IgD-negative memory B cell (primary cell): ENCODE results near the gene HTR7. TPM values are rescaled to one million over a fixed set of nuclear protein-coding genes. Genes with fewer than 3 reads are reported as not detected.

Experiments used
- H3K27ac Mint-ChIP-seq, 3 donors: one replicate each; pipeline ENCODE4 v1.8.0; 2020 to 2022; ENCODE audit warnings: mild to moderate bottlenecking in 3 of 3, mixed read lengths in 3 of 3, moderate library complexity in 1 of 3
- H3K27me3 Mint-ChIP-seq: one replicate; pipeline ENCODE4 v1.8.0; 2021; ENCODE audit warnings: mixed read lengths
- H3K36me3 Mint-ChIP-seq: one replicate; pipeline ENCODE4 v1.8.0; 2020; ENCODE audit warnings: mild to moderate bottlenecking, mixed read lengths
- H3K4me1 Mint-ChIP-seq, 3 donors: one replicate each; pipeline ENCODE4 v1.8.0; 2020 to 2022; ENCODE audit warnings: mixed read lengths in 3 of 3, mild to moderate bottlenecking in 1 of 3
- H3K4me3 Mint-ChIP-seq, 4 donors: one replicate each; pipeline ENCODE4 v1.8.0; 2020 to 2022; ENCODE audit warnings: mild to moderate bottlenecking in 4 of 4, mixed read lengths in 4 of 4, moderate library complexity in 3 of 4
- H3K9me3 Mint-ChIP-seq, 3 donors: one replicate each; pipeline ENCODE4 v1.8.0; 2020 to 2021; ENCODE audit warnings: mixed read lengths in 3 of 3, mild to moderate bottlenecking in 1 of 3
- polyA plus RNA-seq: library from polyadenylated mRNA; unstranded; fragments of 300-500 nt; fragmentation: Illumina TruSeq; gene quantifications from one replicate; pipeline ENCODE4 v1.2.3, GENCODE V29; 2021

HTR7 gene
- polyA plus RNA-seq, 1 donor from 2014 or later: not detected

DNA sequence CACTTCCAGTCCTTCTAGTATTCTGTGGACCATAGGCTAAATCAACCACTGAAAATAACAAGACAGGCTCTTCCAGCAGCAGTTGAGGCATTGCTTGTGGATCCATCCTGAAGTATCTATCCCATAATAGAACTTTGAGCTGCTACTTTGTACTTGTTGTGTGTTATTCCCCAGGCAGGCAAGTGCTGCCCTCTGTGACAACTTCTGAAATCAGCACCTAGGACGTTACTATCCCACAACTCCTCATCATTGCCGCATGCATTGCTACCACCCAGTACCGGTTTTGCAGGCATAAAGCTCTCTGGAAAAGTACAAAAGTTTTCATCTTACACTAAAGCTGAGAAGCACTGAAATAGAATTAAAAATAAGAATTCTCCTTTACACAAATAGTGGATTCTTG, 145.3 kb downstream of the HTR7 start:
- Mint-ChIP-seq H3K27me3 (peaks cover 3% of the 10 kb centered on the region), H3K9me3 (peaks cover 0 to 2% (median 0%) of the 10 kb centered on the region in 3 donors), H3K27ac (no peak overlapping the region), H3K4me1 (no peaks in the 10 kb centered on the region), H3K4me3 (no peak overlapping the region), H3K36me3 (no peaks in the 10 kb centered on the region)

GRCh38 chr10:90709727-90710126, 148.1 kb downstream of the HTR7 start:
- Mint-ChIP-seq H3K4me1 (no peaks in the 10 kb centered on the region), H3K4me3 (no peak overlapping the region), H3K36me3 (no peaks in the 10 kb centered on the region), H3K9me3 (peaks cover 0 to 2% (median 2%) of the 10 kb centered on the region in 3 donors), H3K27me3 (peaks cover 3% of the 10 kb centered on the region), H3K27ac (peak overlapping the region in 1 of 3 donors; percentile 18)

DNA sequence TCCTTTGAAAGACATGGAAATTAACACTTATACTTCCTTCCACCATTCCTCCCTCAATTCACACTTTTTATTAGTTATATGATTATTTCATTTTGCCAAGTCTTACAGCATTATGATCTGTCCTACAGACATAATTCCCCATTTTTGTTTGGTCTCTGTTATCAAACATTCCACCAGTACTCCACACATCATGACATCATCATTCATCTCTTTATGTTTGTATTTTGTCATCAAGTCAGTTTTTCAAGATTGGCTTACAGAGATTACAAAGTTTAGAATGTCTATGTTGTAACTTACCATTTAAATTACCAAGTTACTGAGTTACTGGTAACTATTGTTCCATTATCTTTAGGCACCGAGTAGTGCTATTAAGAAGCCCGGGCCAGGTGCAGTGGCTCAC, 150.2 kb downstream of the HTR7 start:
- H3K4me1 Mint-ChIP-seq: no peaks in the 10 kb centered on the region
- H3K9me3 Mint-ChIP-seq: peaks cover 0 to 2% (median 2%) of the 10 kb centered on the region in 3 donors
- H3K4me3 Mint-ChIP-seq: no peak overlapping the region
- no peaks in the 10 kb centered on the region for H3K27me3 Mint-ChIP-seq
- H3K36me3 Mint-ChIP-seq: no peaks in the 10 kb centered on the region
- no peak overlapping the region for H3K27ac Mint-ChIP-seq

GRCh38 chr10:90701428-90701827, 156.4 kb downstream of the HTR7 start:
- Mint-ChIP-seq H3K36me3 (no peaks in the 10 kb centered on the region), H3K4me1 (no peaks in the 10 kb centered on the region), H3K9me3 (peaks cover 0 to 2% (median 0%) of the 10 kb centered on the region in 3 donors)

DNA sequence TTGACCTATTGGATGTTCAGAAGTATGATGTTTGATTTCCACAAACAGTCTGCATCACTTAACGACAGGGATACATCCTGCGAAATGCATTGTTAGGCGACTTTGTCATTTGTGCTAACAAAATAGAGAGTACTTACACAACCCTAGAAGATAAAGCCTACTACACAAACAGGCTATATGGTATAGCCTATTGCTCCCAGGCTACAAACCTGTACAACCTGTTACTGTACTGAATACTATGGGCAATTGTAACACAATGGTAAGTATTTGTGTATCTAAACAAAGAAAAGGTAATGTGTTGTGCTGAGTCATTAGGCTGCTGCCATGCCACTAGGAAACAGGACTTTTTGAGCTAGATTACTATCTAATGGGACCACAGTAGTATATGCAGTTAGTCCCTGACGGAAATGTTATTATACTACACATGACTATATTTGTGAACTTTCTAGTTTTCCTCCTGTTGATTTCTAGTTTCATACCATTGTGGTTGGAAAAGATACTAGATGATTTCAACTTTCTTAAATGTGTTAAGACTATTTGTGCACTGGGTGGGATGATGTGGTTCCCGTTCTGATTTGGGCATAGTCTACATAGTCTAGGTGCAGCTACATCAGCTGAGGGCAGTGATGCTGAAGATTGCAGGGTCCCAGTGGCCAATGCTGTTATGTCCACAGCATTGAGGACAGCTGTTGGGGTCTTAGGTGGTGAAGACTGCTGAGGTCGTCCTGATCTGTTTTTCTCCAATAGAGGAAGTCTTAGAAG, 161.7 kb downstream of the HTR7 start:
- Mint-ChIP-seq H3K4me3 (no peak overlapping the region), H3K4me1 (no peaks in the 10 kb centered on the region), H3K27ac (no peak overlapping the region), H3K9me3 (peaks cover 0 to 4% (median 0%) of the 10 kb centered on the region in 3 donors), H3K27me3 (peaks cover 8% of the 10 kb centered on the region), H3K36me3 (no peaks in the 10 kb centered on the region)

More at GRCh38 chr10:90701428-90701827, 156.4 kb downstream of the HTR7 start:
- H3K27ac Mint-ChIP-seq: no peak overlapping the region
- H3K4me3 Mint-ChIP-seq: no peak overlapping the region
- no peaks in the 10 kb centered on the region for H3K27me3 Mint-ChIP-seq

Other genes starting within 250 kb of the HTR7 start
- 49.8 TPM for gene RPP30, start 13.9 kb upstream of the HTR7 start, polyA plus RNA-seq
- not detected for gene ANKRD1, start 63.0 kb upstream of the HTR7 start, polyA plus RNA-seq